Upper lobe of right lung (tissue), 1 donor: Measurements from ENCODE around the gene GPR3. TPM values are rescaled to one million over a fixed set of nuclear protein-coding genes. Genes with fewer than 3 reads are reported as not detected.
A peak's percentile ranks its signal among the peaks of the same experiment; 100 is the strongest.

Source experiments
- ATAC-seq: fragments of 200-7000 bp; cut with Tn5 transposase; one replicate; pipeline ENCODE4 v1.9.1; 2020; ENCODE audit warnings: mild to moderate bottlenecking, moderate library complexity
- DNase-seq: peaks from one replicate; pipeline ENCODE4 v3.0.0-alpha.2; 2020
- H3K27ac ChIP-seq: fragments of 200-600 bp; one replicate; pipeline ENCODE4 v1.8.0; 2022
- H3K27me3 ChIP-seq: fragments of 200-600 bp; one replicate; pipeline ENCODE4 v1.8.0; 2022; ENCODE audit warnings: mild to moderate bottlenecking
- H3K36me3 ChIP-seq: fragments of 200-600 bp; one replicate; pipeline ENCODE4 v1.8.0; 2022
- H3K4me1 ChIP-seq: fragments of 200-600 bp; one replicate; pipeline ENCODE4 v1.8.0; 2022
- H3K4me3 ChIP-seq: fragments of 200-600 bp; one replicate; pipeline ENCODE4 v1.8.0; 2022; ENCODE audit warnings: mild to moderate bottlenecking
- H3K9me3 ChIP-seq: fragments of 200-600 bp; one replicate; pipeline ENCODE4 v1.8.0; 2022
- CTCF ChIP-seq: fragments of 200-600 bp; IDR thresholded peaks from one replicate; pipeline ENCODE4 v1.8.0; 2022; ENCODE audit warnings: antibody characterized with exemption
- intact Hi-C: fragments of 100-400 bp; cut with DNase I; formaldehyde crosslinking; loops from one replicate; pipeline ENCODE4 v1.11.0; 2022
- total RNA-seq: library from RNA; stranded (reverse); fragmentation: NEBNext Ultra II Directional; extraction: Animal tissue kit (Norgen Biotek cat#: 25700); gene quantifications from one replicate; pipeline ENCODE4 v1.2.1, GENCODE V29; 2021
- donor health status: DM: no; HTN: yes; CAD: no; lungs with severe emphysema.

GPR3 gene
- total RNA-seq, 1 donor from 2014 or later = 0.90 TPM

- Histone ChIP-seq H3K9me3 (no peaks in the 10 kb centered on the region), H3K27ac (no peak overlapping the region), H3K4me1 (peaks cover 20% of the 10 kb centered on the region), H3K36me3 (no peaks in the 10 kb centered on the region), H3K4me3 (no peak overlapping the region), H3K27me3 (no peaks in the 10 kb centered on the region)
- no peak for TF ChIP-seq CTCF
- intact Hi-C loops = no loop called here
- no peak for ATAC-seq
- DNase-seq = no peak
Measured at GRCh38 chr1:27346991-27347624, 45.3 kb upstream of the GPR3 start.

- peak; percentile 91 for DNase-seq
- ATAC-seq = peak; percentile 85
- H3K4me3 ChIP-seq = peak overlapping the region; percentile 51
- H3K27me3 ChIP-seq = no peaks in the 10 kb centered on the region
- intact Hi-C loops = no loop called here
- no peaks in the 10 kb centered on the region for H3K9me3 ChIP-seq
- no peak overlapping the region for H3K27ac ChIP-seq
- TF ChIP-seq CTCF = no peak
- peaks cover 13% of the 10 kb centered on the region for H3K4me1 ChIP-seq
- peaks cover 10% of the 10 kb centered on the region for H3K36me3 ChIP-seq
Measured at GRCh38 chr1:27348861-27349783, 43.3 kb upstream of the GPR3 start.

- DNase-seq = peak; percentile 90
- Histone ChIP-seq H3K4me3 (peak overlapping the region; percentile 51), H3K27ac (no peak overlapping the region), H3K9me3 (no peaks in the 10 kb centered on the region), H3K36me3 (peaks cover 18% of the 10 kb centered on the region), H3K27me3 (no peaks in the 10 kb centered on the region), H3K4me1 (peaks cover 13% of the 10 kb centered on the region)
- TF ChIP-seq CTCF = no peak
- ATAC-seq = peak; percentile 81
- intact Hi-C loops = no loop called here
Measured at GRCh38 chr1:27349784-27350662, 42.4 kb upstream of the GPR3 start.

- ATAC-seq = peak; percentile 21
- Histone ChIP-seq H3K9me3 (no peaks in the 10 kb centered on the region), H3K36me3 (peaks cover 27% of the 10 kb centered on the region), H3K27me3 (no peaks in the 10 kb centered on the region), H3K4me1 (peaks cover 13% of the 10 kb centered on the region), H3K27ac (no peak overlapping the region), H3K4me3 (no peak overlapping the region)
- no peak for TF ChIP-seq CTCF
- peak; percentile 79 for DNase-seq
- intact Hi-C loops = no loop called here
Measured at GRCh38 chr1:27350663-27351540, 41.5 kb upstream of the GPR3 start.
